Kidney tubule cell (primary cell): ENCODE data around the gene ETV3L.
A peak's percentile ranks its signal among the peaks of the same experiment; 100 is the strongest.
"Not testable (repeated sequence)": the region's sequence is repeated elsewhere in the genome, so short reads cannot be mapped to it uniquely, and the experiment has no call there.

Experiments used
- DNase-seq: peaks from one replicate; pipeline ENCODE4 v3.0.0-alpha.2; 2018; ENCODE audit warnings: low spot score

ETV3L gene

GRCh38 chr1:157077394-157077793 is 22.2 kb downstream of the ETV3L start:
- DNase-seq: no peak

GRCh38 chr1:157073944-157074685 is 25.5 kb downstream of the ETV3L start:
- peak; percentile 61 for DNase-seq

DNA sequence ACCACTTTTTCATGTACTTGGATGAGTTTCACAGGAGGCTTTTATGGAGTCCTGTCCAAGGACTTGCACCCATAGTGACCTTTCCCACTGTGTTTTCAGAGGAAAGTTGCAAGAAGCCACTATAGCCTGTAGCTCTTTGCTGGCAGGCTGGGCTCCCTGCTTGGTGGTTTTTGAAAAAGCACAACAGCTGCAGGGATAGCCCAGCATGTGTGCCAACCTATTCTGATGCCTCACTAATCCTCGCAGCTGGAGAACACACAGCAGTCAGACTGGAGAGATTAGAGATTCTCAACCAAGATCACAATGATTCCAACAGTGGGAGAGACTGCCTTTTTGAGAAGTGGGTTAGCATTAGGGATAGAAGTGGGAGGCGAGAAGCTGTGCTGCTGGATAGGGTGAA is 30.0 kb downstream of the ETV3L start:
- no peak for DNase-seq

- DNase-seq: not testable (repeated sequence)
Observed at GRCh38 chr1:157059241-157059640, 40.4 kb downstream of the ETV3L start.

GRCh38 chr1:157056269-157056668 is 43.3 kb downstream of the ETV3L start:
- no peak for DNase-seq

- not testable (repeated sequence) for DNase-seq
Observed at GRCh38 chr1:157055729-157056128, 43.9 kb downstream of the ETV3L start.

GRCh38 chr1:157050836-157051235 is 48.8 kb downstream of the ETV3L start:
- DNase-seq: no peak

- DNase-seq: no peak
Observed at GRCh38 chr1:157047062-157047410, 52.6 kb downstream of the ETV3L start.

- peak; percentile 93 for DNase-seq
Observed at GRCh38 chr1:157045250-157046218, 54.1 kb downstream of the ETV3L start, which contains the start of gene ARHGEF11. Gene ARHGEF11 (minus strand): TSS chr1:157045742. CDS start chr1:157044330, 1,412 bp downstream.

GRCh38 chr1:157044326-157044725 is 55.3 kb downstream of the ETV3L start:
- no peak for DNase-seq

DNA sequence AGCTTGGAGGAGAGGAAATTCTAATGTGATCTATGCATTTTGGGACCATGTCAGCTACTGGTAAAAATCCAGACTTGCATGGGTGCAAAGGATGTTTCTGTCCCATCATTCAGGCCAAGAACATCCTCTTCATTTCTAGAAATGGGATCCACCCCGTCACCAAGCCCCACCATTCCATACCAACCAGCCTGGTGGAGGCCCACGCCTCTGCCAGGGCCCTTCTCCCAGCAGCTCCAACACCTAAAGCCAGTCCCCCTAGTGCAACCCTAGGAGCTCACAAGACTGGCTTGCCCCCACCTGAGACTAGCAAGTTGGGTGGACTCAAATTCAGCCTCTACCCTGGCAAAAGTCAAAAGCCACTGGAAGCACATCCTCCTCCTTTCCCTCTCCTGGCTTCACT is 55.9 kb downstream of the ETV3L start:
- no peak for DNase-seq

- no peak for DNase-seq
Observed at GRCh38 chr1:157042846-157043245, 56.8 kb downstream of the ETV3L start.
